NCI-H2081 (cell line): ENCODE data around the gene CDH13.

Source experiments
- DNase-seq, 2 experiments: peaks; one replicate each; lab custom pipeline; 2025; lab: John Stamatoyannopoulos, UW

The CDH13 gene

GRCh38 chr16:83118365-83118764 lies 491.6 kb downstream of the CDH13 start:
- DNase-seq, result no peak

- DNase-seq, result no peak
Observed at GRCh38 chr16:83125999-83126568, 499.3 kb downstream of the CDH13 start.

GRCh38 chr16:83128041-83128440 lies 501.3 kb downstream of the CDH13 start:
- DNase-seq, result no peak

- no peak for DNase-seq
Observed at GRCh38 chr16:83130039-83130438, 503.3 kb downstream of the CDH13 start.

- DNase-seq, result no peak
Observed at GRCh38 chr16:83134638-83135037, 507.9 kb downstream of the CDH13 start.

- no peak for DNase-seq
Observed at GRCh38 chr16:83136419-83136818, 509.6 kb downstream of the CDH13 start.

- no peak for DNase-seq
Observed at GRCh38 chr16:83136924-83137323, 510.2 kb downstream of the CDH13 start.

- DNase-seq, result no peak
Observed at GRCh38 chr16:83137326-83137781, 510.6 kb downstream of the CDH13 start.

- DNase-seq, result no peak
Observed at GRCh38 chr16:83137894-83138293, 511.1 kb downstream of the CDH13 start.

GRCh38 chr16:83138512-83138911 lies 511.7 kb downstream of the CDH13 start:
- no peak for DNase-seq

GRCh38 chr16:83138976-83139690 lies 512.4 kb downstream of the CDH13 start:
- no peak for DNase-seq

GRCh38 chr16:83143788-83144187 lies 517.0 kb downstream of the CDH13 start:
- DNase-seq, result no peak

GRCh38 chr16:83145297-83145696 lies 518.5 kb downstream of the CDH13 start:
- DNase-seq, result no peak

- DNase-seq, result no peak
Observed at GRCh38 chr16:83147244-83147643, 520.5 kb downstream of the CDH13 start.

GRCh38 chr16:83158320-83158957 lies 531.7 kb downstream of the CDH13 start:
- DNase-seq, result no peak

GRCh38 chr16:83159049-83159448 lies 532.3 kb downstream of the CDH13 start:
- DNase-seq, result no peak

- no peak for DNase-seq
Observed at GRCh38 chr16:83160287-83161020, 533.7 kb downstream of the CDH13 start.

GRCh38 chr16:83162791-83163190 lies 536.0 kb downstream of the CDH13 start:
- no peak for DNase-seq

GRCh38 chr16:83164816-83165215 lies 538.0 kb downstream of the CDH13 start:
- no peak for DNase-seq

- no peak for DNase-seq
Observed at GRCh38 chr16:83171396-83171795, 544.6 kb downstream of the CDH13 start.

GRCh38 chr16:83174671-83175070 lies 547.9 kb downstream of the CDH13 start:
- no peak for DNase-seq

GRCh38 chr16:83176802-83177201 lies 550.0 kb downstream of the CDH13 start:
- DNase-seq, result no peak

GRCh38 chr16:83185902-83186301 lies 559.1 kb downstream of the CDH13 start:
- no peak for DNase-seq
